GM21717 (cell line): ENCODE results near the gene HSPA4.
A peak's percentile ranks its signal among the peaks of the same experiment; 100 is the strongest.
"Not testable (repeated sequence)": the region's sequence is repeated elsewhere in the genome, so short reads cannot be mapped to it uniquely, and the experiment has no call there.

Experiments used
- ATAC-seq: cut with Tn5 transposase; IDR thresholded peaks from one replicate; pipeline ENCODE4 v1.9.1; 2021; ENCODE audit warnings: mild to moderate bottlenecking, moderate library complexity; ENCODE audit not compliant: unreplicated experiment

Gene HSPA4

DNA sequence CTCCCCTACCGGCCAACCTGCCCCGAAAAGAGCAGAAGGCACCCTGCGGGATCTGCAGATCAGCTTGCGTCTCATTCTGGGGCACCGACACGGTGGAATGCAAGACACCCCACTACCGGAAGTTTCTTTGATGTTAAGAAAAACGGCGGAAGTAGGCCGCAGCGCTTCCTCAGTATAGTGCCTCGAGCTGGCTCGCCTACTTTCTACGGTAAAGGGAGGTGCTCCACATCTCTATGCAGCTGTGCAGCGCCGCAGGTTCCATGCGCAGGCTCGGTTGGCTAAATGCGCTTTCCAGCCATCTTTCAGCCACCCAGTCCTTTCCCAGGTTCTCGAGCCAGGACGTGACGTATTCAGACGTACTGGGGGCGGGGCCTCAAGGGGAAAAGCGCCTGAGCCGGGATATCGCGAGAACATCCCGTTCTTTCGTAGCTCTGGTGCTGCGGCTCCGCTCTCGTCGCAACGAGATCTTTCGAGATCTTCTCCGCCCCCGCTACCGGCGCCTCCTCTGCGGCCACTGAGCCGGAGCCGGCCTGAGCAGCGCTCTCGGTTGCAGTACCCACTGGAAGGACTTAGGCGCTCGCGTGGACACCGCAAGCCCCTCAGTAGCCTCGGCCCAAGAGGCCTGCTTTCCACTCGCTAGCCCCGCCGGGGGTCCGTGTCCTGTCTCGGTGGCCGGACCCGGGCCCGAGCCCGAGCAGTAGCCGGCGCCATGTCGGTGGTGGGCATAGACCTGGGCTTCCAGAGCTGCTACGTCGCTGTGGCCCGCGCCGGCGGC is at the start of gene HSPA4:
Gene HSPA4, plus strand, starts transcription at position 472 of the 775 bp plus-strand sequence. Its CDS starts 238 bp downstream, at position 710.
- ATAC-seq, result peak; percentile 75

DNA sequence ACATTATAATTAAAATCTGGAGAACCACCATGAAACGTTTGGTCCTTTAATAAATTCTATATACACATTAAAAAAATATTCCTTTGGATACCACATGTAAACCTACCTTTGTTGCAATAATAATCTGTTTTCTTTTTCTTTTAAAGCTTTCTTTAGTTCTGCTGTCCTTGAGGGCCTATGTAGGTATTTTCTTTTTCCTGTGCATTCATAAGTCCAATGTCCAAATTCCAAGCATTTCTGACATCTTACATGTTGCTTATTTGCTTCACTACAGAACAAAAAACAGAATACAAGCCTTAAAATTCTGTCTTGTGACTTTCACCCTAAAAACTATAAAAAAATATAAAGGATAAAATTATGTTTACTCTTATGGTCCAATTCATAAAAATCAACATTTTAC is 45.2 kb upstream of the HSPA4 start:
- no peak for ATAC-seq

DNA sequence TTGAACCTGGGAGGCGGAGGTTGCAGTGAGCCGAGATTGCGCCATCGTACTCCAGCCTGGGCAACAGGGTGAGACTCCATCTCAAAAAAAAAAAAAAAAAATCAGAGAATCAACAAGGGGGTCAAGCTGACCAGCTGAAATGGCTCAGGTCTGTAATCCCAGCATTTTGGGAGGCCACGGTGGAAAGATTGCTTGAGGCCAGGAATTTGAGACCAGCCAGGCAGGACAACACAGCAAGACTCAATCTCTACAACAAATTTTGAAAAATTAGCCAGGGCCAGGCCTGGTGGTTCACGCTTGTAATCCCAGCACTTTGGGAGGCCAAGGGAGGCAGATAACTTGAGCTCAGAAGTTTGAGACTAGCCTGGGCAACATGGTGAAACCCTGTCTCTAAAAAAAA is 43.4 kb upstream of the HSPA4 start:
- not testable (repeated sequence) for ATAC-seq

DNA sequence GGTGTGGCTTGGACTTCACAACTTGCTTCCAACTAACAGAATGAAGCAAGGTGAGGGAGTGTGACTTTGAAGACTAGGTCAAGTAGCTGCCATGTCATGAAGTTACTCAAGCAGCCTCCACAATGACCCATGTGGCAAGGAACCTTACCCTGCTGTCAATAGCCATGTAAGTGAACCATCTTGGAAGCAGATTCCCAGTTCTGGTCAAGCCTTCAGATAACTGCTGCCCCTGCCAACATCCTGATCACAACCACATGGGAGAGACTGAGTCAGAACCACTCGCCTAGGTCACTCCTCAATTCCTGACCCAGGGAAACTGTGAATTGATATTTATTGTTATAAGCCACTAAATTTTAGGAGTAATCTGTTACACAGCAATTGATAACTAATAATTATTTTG is 36.3 kb upstream of the HSPA4 start:
- ATAC-seq, result no peak

DNA sequence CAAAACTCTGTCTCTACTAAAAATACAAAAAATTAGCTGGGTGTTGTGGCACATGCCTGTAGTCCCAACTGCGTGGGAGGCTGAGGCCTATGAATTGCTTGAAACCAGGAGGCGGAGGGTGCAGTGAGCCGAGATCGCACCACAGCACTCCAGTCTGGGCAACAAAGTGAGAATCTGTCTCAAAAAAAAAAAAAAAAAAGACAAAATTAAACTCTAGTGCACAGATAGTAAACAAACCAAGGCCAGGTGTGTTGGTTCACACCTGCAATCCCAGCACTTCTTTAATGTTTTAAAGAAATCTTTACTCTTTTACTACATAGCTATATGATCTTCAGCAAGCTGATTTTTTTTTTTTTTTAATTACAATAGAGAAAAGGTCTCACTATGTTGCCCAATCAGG is 33.8 kb upstream of the HSPA4 start:
- ATAC-seq, result no peak

DNA sequence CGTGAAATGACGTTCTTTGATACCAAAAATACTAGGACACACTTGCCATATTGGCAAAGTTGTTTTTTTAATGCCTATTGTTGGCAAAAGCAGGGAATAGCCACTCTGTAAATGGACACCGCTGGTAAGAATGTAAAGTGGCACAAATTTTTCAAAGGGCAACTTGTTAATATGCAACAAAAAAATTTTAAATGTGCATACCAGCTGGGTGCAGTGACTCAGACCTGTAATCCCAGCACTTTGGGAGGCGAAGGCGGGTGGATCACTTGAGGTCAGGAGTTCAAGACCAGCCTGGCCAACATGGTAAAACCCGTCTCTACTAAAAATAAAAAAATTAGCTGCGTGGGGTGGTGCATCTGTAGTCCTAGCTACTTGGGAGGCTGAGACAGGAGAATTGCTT is 32.3 kb upstream of the HSPA4 start:
- not testable (repeated sequence) for ATAC-seq

DNA sequence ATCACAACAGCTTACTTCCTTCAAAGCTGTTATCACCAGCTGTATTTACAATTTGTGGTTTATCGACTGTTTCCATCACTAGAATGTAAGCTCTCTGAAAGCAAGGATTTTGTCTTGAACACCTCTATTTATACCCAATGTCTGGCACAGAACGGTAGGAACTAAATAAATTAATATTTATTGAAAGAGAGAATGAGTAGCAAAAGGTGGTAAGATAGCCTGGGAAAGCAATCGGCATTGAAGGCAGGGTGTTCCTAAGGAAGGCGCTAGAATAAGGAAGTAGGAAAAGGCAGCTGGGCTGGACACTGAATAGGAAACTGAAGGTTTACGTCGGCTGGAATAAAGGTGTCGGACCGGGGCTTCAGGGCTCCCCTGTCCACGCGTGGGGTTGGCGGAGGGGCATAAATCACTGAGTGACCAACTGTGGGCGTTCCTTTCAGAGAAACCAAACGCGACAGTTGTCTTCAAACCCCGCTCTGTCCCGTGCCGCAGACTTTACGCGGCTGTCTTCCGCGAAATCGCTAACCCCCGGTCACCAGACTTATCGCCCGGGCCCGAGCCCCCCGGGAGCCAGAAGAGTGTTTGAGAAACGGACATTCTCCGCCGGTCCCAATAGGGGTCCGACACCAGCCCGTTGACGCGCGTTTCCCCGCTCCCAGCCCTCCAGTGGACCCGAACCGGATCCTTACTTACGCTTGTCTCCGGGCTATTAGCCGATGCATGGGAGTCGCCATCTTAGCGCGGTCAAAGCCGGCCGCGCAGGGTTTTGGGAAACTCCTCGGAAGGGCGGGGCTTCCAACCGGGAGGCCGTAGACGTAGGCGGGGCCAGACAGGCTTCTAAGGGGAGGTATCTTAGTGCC is 25.8 kb upstream of the HSPA4 start, which contains the start of gene ZCCHC10:
Gene ZCCHC10, minus strand, starts transcription at position 746 of the 860 bp plus-strand sequence. Its CDS starts 12 bp downstream, at position 734.
- peak; percentile 95 for ATAC-seq

DNA sequence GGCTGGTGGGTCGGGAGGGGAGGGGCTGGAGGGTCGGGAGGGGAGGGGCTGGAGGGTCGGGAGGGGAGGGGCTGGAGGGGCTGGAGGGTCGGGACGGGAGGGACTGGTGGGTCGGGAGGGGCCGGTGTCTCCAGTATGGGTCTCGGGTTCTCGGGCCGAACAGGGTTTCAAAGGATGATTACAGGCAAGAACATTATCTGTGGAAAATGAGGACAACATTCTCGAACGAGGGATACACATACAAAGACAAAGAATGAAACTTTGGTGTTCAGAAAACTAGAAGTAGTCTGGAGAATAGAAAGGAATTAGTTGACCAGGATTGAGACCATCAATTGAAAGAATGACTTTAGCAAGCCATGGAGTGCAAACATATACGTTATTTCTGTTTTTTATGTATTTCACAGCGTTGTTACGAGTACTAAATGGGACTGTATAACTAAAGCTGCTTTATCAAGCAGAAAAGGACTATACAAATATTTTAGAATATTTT is 25.1 kb upstream of the HSPA4 start:
- no peak for ATAC-seq

DNA sequence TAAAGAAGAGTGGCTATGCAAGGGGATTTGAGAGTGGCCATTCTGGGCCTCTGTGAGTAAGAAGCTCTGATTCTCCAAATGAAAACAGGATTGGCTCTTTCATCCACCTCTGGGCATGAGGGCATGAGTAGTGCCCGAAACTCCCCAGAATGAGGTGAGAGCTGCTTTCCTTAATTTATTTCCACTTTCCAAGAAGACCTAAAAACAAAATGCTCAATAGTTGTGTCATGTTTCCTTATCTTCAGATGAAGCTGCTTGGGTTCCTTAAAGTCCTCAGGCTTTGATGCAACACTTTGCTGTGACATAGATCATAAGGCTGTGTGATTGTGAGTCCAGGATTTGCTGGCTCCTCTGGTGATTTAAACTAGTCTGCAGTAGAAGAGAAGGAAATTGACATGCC is 22.4 kb upstream of the HSPA4 start:
- no peak for ATAC-seq

DNA sequence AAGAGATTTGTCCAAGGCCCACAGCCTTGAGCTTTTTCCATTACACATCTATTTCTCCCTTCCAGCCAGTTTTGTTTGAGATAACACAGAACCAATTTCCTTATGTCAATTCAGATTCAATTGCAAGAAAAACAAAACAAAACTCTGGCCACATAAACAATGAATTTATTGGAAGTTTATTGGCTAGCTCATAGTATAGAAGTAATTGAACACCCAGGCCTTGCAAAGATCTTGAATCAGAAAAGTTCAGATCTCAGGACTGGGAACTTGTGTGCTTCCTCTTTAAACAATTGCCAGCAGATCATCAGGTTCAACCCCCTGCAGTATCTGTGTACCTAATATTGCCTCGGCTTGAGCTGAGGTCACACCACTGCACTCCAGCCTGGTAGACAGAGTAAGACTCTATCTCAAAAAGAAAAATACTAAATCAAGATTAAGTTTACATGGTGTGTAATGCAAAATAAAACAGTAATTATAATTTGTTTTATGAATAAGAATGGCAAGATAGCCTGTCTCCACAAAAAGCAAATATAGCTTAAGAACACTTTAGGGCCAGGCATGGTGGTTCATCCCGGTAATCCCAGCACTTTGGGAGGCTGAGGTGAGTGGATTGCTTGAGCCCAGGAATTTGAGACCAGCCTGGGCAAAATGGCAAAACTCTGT is 21.3 kb upstream of the HSPA4 start:
- ATAC-seq, result no peak

DNA sequence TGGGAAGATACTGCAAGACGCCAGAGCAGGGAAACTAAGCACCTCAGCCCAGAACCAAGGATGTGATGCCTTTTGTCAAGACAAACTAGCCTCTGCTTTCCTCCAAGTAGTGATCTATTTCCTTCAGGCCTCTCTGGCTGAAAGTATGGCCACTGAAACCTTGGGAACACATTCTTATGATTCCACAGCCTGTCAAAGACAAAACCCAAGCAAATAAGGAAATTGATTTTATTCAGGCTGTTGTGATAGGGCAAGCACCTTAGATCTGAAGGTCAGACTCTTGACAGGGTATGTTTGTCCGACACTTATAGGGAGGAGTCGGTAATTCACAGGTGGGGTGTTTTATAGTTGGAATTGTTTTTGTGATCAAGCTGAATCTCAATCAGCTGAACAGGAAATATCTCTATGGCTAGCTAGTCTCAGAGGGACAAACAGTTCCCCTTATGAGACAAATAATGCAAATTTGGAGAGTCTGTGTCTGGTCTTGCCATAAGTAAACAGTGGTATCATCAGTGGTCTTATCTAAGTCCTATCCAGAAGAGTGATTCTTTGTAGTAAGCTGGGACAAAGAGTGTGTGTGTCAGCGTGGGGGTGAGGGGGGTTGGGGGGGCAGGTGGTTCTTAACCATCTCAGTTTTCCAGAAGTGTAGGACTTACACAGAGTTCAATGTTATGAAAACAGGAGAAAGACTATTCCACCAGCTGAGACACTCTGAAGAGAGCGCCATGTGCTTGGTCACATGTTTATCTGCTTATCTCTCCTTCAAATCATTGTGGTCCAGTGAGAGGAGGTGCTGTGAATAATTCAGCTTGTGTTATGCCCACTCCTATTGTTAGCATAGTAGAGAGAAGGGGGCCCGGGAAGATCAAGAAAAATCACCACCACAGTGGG is 18.7 kb upstream of the HSPA4 start:
- no peak for ATAC-seq

DNA sequence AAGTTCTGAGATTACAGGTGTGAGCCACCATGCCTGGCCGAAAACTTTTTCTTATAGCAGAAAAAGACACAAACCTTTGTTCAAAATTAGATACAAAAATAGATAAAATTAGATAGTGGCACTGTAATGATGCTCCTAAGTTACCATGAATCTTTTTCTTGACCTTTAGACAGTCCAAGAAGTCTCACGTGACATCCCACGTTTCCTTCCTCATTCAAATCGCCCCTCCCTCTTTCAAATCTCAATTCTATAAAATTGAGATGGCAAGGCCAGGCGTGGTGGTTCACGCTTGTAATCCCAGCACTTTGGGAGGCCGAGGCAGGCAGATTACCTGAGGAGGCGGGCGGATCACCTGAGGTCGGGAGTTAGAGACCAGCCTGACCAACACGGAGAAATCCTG is 17.7 kb upstream of the HSPA4 start:
- no peak for ATAC-seq

DNA sequence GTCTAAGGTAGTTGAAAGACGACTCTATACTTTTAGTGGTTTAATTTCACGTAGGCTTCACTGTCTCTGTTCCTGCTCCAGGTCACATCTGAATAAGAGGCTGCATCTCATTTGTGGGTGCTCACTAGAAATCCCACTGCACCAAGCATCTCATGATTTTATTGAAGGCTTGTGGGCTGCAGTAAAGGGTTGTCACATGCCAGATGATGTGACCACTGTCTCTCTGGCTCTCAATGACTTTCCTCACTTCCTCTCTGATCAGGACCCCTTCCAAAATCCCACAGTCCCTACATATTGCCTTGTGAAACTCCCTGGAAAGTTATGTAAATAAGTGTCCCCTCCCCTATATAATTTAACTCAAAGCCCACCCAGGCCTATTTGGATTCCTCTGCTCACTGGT is 16.6 kb upstream of the HSPA4 start:
- no peak for ATAC-seq

DNA sequence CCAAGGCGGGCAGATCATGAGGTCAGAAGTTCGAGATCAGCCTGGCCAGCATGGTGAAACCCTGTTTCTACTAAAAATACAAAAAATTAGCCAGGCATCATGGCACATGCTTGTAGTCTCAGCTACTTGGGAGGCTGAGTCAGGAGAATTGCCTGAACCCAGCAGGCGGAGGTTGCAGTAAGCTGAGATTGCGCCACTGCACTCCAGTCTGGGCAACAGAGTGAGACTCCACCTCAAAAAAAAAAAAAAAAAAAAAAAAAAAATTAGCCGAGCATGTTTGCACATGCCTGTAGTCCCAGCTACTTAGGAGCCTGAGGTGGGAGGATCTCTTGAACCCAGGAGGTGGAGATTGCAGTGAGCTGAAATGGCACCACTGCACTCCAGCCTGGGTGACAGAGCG is 15.1 kb upstream of the HSPA4 start:
- ATAC-seq, result not testable (repeated sequence)

DNA sequence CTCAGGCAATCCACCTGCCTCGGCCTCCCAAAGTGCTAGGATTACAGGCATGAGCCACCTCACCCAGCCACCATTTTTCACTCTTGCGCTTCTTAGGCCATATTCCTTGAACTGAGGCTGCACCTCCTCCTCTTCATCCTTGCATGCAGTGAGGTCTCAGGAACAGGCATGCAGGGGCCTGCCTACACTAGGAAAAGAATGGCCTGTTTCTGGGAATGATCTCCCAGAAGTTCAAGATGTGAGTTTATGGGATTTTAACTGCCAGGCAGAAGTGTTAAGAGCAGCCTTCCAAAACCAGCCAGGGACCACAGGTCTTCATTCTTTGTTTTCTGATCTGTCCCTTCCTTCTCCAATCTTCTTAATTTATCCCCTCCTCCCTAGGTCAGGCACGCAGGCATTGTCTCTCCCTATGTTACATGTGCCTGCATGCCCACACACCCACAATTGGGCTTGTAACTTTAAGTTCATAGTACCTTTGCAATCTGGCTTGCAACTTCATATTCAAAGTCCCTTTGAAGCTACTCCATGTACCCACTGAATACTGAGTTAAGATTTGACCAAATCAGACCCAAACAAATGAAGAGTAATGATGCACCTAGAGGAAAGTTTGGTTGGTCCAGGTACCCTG is 10.5 kb upstream of the HSPA4 start:
- no peak for ATAC-seq

DNA sequence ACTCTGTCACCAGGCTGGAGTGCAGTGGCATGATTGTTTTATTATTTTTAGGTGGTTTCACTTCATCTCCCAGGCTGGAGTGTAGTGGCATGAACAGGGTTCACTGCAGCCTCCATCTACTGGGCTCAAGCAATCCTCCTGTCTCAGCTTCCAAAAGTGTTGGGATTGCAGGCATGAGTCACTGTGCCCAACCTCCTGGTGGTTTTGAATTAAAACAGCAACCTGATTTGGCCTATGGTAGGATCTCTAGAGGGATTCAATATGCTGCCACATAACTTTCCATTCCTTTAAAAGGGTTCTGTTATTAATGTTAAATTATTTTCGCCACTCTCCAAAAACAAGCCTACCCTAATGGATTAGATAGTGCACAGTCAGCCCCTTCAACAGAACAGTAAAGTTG is 9.9 kb upstream of the HSPA4 start:
- ATAC-seq, result no peak

DNA sequence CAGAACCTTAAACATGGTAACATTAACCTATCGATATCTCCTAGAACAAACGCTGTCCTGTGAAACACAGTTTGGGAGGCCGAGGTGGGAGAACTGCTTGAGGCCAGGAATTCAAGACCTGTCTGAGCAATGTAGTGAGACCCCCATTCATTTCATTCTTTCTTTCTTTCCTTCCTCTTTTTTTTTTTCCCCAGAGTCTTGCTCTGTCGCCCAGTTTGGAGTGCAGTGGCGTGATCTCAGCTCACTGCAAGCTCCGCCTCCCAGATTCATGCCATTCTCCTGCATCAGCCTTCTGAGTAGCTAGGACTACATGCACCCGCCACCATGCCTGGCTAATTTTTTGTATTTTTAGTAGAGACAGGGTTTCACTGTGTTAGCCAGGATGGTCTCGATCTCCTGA is 5.3 kb upstream of the HSPA4 start:
- not testable (repeated sequence) for ATAC-seq

DNA sequence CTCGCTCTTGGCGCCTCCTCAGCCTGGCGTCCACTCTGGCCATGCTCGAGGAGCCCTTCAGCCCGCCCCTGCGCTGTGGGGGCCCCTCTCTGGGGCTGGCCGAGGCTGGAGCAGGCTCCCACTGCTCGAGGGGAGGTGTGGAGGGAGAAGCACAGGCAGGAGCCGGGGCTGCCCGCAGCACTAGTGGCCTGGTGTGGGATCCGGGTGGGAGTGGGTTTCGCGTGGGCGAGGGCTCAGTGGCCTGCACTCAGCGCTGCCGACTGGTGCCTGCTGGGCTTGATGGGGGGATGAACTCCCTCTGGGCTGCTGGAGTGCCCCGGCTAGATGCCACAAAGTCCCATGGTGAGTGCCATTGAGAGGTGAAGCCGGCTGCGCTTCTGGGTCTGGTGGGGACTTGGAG is 4.4 kb upstream of the HSPA4 start:
- ATAC-seq, result no peak

DNA sequence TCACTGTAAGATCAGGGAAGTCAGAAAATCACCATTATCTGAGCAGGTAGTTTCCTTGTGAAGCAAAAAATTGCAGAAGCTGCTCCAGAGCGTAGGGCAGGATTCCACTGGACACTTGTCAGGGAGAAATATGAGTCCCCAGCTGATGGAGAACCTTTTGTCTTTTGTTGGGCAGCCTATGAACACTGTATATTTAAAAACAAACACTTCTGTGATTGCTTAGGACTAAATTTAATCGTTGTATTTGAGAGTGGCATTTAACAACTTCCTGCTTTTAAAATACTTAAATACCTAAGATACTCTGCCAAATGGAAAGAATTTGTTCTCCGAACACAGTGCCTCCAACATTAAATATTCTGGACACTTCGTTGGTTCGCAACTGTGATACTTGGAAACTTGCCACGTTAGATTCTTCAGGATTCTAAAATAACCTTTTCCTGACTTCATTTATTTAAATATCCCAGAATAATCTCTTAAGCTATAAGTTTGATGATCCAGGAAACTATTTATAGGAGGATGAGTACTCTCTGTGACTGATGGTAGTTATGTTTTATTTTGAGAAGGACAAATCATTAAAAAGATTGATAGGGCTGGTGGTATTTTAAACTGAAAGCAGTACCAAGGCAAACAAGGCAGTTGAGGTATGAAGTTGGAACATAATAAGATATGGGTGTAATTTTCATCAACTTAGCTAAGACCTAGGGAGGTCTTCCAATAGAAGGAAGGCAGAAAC is 2.7 kb upstream of the HSPA4 start:
- ATAC-seq, result no peak
